ENCODE data around the gene DCDC1. TPM values are rescaled to one million over a fixed set of nuclear protein-coding genes. Genes with fewer than 3 reads are reported as not detected.

The DCDC1 gene
- total RNA-seq, 4 donors from 2014 or later, result not detected

GRCh38 chr11:31337806-31338205 lies 31.7 kb downstream of the DCDC1 start:
- DNase-seq, result no peak
- Histone ChIP-seq H3K36me3 (no peaks in the 10 kb centered on the region), H3K27ac (no peak overlapping the region), H3K27me3 (no peaks in the 10 kb centered on the region), H3K4me3 (no peak overlapping the region), H3K9me3 (peaks cover 0 to 6% (median 0%) of the 10 kb centered on the region in 3 donors), H3K4me1 (no peaks in the 10 kb centered on the region)
- intact Hi-C loops (cut with DNase I), result no loop called here
- 32 to 40% methylated on average over 2 of the region's 2 CpGs for WGBS, 2 donors
- no peak for TF ChIP-seq POLR2A (IDR thresholded peaks at IDR 0.05)
- TF ChIP-seq CTCF (IDR thresholded peaks at IDR 0.05), result no peak

- no peak for DNase-seq
- Histone ChIP-seq H3K27me3 (no peaks in the 10 kb centered on the region), H3K4me1 (no peaks in the 10 kb centered on the region), H3K36me3 (no peaks in the 10 kb centered on the region), H3K9me3 (no peaks in the 10 kb centered on the region), H3K27ac (no peak overlapping the region), H3K4me3 (no peak overlapping the region)
- 84 to 87% methylated on average over 6 of the region's 6 CpGs for WGBS, 2 donors
- intact Hi-C loops (cut with DNase I), result no loop called here
- TF ChIP-seq CTCF (IDR thresholded peaks at IDR 0.05), result no peak
- no peak for TF ChIP-seq POLR2A (IDR thresholded peaks at IDR 0.05)
Observed at GRCh38 chr11:31328697-31329096, 40.8 kb downstream of the DCDC1 start.

GRCh38 chr11:31327417-31327816 lies 42.1 kb downstream of the DCDC1 start:
- no peak for DNase-seq
- no peaks in the 10 kb centered on the region for H3K27me3 ChIP-seq
- H3K9me3 ChIP-seq, result no peaks in the 10 kb centered on the region
- no peaks in the 10 kb centered on the region for H3K4me1 ChIP-seq
- no peaks in the 10 kb centered on the region for H3K36me3 ChIP-seq
- TF ChIP-seq POLR2A (IDR thresholded peaks at IDR 0.05), result no peak
- no peak for TF ChIP-seq CTCF (IDR thresholded peaks at IDR 0.05)
- intact Hi-C loops (cut with DNase I), result no loop called here
- H3K27ac ChIP-seq, result no peak overlapping the region
- WGBS, 2 donors, result 80 to 86% methylated on average over 2 to 3 of the region's 3 CpGs
- no peak overlapping the region for H3K4me3 ChIP-seq

GRCh38 chr11:31326470-31327148 lies 42.9 kb downstream of the DCDC1 start:
- H3K27me3 ChIP-seq, result no peaks in the 10 kb centered on the region
- H3K4me3 ChIP-seq, result no peak overlapping the region
- H3K36me3 ChIP-seq, result no peaks in the 10 kb centered on the region
- H3K9me3 ChIP-seq, result no peaks in the 10 kb centered on the region
- H3K4me1 ChIP-seq, result no peaks in the 10 kb centered on the region
- intact Hi-C loops (cut with DNase I), result no loop called here
- no peak for DNase-seq
- H3K27ac ChIP-seq, result no peak overlapping the region
- 42 to 45% methylated on average over 2 of the region's 2 CpGs for WGBS, 2 donors
- TF ChIP-seq POLR2A (IDR thresholded peaks at IDR 0.05) (no peak), CTCF (IDR thresholded peaks at IDR 0.05) (no peak)

GRCh38 chr11:31325160-31325559 lies 44.4 kb downstream of the DCDC1 start:
- no peaks in the 10 kb centered on the region for H3K9me3 ChIP-seq
- no peaks in the 10 kb centered on the region for H3K36me3 ChIP-seq
- intact Hi-C loops (cut with DNase I), result no loop called here
- H3K4me1 ChIP-seq, result no peaks in the 10 kb centered on the region
- no peak overlapping the region for H3K4me3 ChIP-seq
- TF ChIP-seq POLR2A (IDR thresholded peaks at IDR 0.05) (no peak), CTCF (IDR thresholded peaks at IDR 0.05) (no peak)
- no peak for DNase-seq
- no peaks in the 10 kb centered on the region for H3K27me3 ChIP-seq
- no peak overlapping the region for H3K27ac ChIP-seq
